Lung (tissue), 12 donors: ENCODE measurements around the gene ACTC1. TPM values are rescaled to one million over a fixed set of nuclear protein-coding genes. Genes with fewer than 3 reads are reported as not detected.

ENCODE experiments used
- ATAC-seq: fragments of 200-7000 bp; cut with Tn5 transposase; one replicate; pipeline ENCODE4 v1.9.1; 2020; ENCODE audit warnings: moderate number of reproducible peaks; ENCODE audit not compliant: insufficient read depth, low FRiP score
- DNase-seq, 3 donors: peaks; one replicate each; pipeline ENCODE4 v3.0.0-alpha.2; 2013 to 2017
- H3K27ac ChIP-seq, 2 donors: one replicate each; pipeline ENCODE4 v1.5.1; 2013; ENCODE audit warnings: mild to moderate bottlenecking in 2 of 2, moderate library complexity in 2 of 2, control low read depth in 1 of 2, inconsistent platforms in 1 of 2, low read depth in 1 of 2, low read length in 1 of 2
- H3K27me3 ChIP-seq, 3 donors: one replicate each; pipeline ENCODE4 v1.5.1; 2013; ENCODE audit warnings: low read length in 2 of 3; ENCODE audit not compliant: control insufficient read depth in 3 of 3, insufficient read depth in 3 of 3
- H3K36me3 ChIP-seq, 4 donors: one replicate each; pipeline ENCODE4 v1.5.1; 2013; ENCODE audit warnings: low read length in 4 of 4, mild to moderate bottlenecking in 1 of 4, moderate library complexity in 1 of 4; ENCODE audit not compliant: control insufficient read depth in 4 of 4, insufficient read depth in 4 of 4
- H3K4me1 ChIP-seq, 5 donors: one replicate each; pipeline ENCODE4 v1.5.1; 2013; ENCODE audit warnings: low read length in 5 of 5, mild to moderate bottlenecking in 2 of 5, moderate library complexity in 1 of 5; ENCODE audit not compliant: control insufficient read depth in 5 of 5, insufficient read depth in 5 of 5
- H3K4me3 ChIP-seq: one replicate; pipeline ENCODE4 v1.5.1; 2013; ENCODE audit warnings: mild to moderate bottlenecking, control low read depth, moderate library complexity
- H3K9ac ChIP-seq, 2 donors: one replicate each; pipeline ENCODE4 v1.5.1; 2013; ENCODE audit warnings: low read length in 2 of 2, control low read depth in 1 of 2; ENCODE audit not compliant: insufficient read depth in 1 of 2
- H3K9me3 ChIP-seq, 4 donors: one replicate each; pipeline ENCODE4 v1.5.1; 2013; ENCODE audit warnings: low read length in 3 of 4, mild to moderate bottlenecking in 1 of 4, moderate library complexity in 1 of 4; ENCODE audit not compliant: control insufficient read depth in 4 of 4, insufficient read depth in 3 of 4
- CTCF ChIP-seq: IDR thresholded peaks from 2 replicates; pipeline ENCODE4 v1.5.1; 2012; ENCODE audit warnings: mild to moderate bottlenecking; ENCODE audit errors: control extremely low read depth, extremely low read depth
- WGBS, 2 donors: extraction: QIAGEN DNeasy Blood & Tissue Kit; methylation state at CpG; one replicate each; pipeline ENCODE4 v1.1.7; 2013; 5-methylcytosine and 5-hydroxymethylcytosine counted together
- polyA plus RNA-seq, 2 donors: library from polyadenylated mRNA; stranded (reverse); fragments of 200-250 nt; gene quantifications; one replicate each; pipeline ENCODE4 v1.2.1, GENCODE V29; 2013
- total RNA-seq, 2 donors: library from RNA; depleted of rRNA in 1 of 2; stranded (reverse); fragments of >200 nt in 1 of 2; gene quantifications; one replicate each; pipeline ENCODE4 v1.2.1, GENCODE V29; 2014 to 2021
- donor health status: control.
- donor health status: control.
- donor health status: Bipolar disorder and iron deficiency.
- donor health status: healthy.
- donor health status: DM: yes; HTN: yes; CAD: no.

The ACTC1 gene
- total and polyA plus RNA-seq, 4 donors, result 0.13 to 13.0 (median 1.8) TPM

GRCh38 chr15:34754171-34754601, 41.2 kb downstream of the ACTC1 start:
- peaks cover 0 to 12% (median 0%) of the 10 kb centered on the region in 4 donors for H3K9me3 ChIP-seq
- peaks cover 0 to 5% (median 0%) of the 10 kb centered on the region in 5 donors for H3K4me1 ChIP-seq
- H3K36me3 ChIP-seq, result no peaks in the 10 kb centered on the region
- 7 to 8% methylated on average over 27 of the region's 27 CpGs for WGBS, 2 donors
- H3K27ac ChIP-seq, result no peak overlapping the region
- no peak for ATAC-seq
- no peak for TF ChIP-seq CTCF
- no peak overlapping the region for H3K9ac ChIP-seq
- DNase-seq, result no peak
- peaks cover 0 to 57% (median 48%) of the 10 kb centered on the region in 3 donors for H3K27me3 ChIP-seq
- H3K4me3 ChIP-seq, result no peak overlapping the region

GRCh38 chr15:34753236-34753894, 42.0 kb downstream of the ACTC1 start:
- TF ChIP-seq CTCF, result no peak
- H3K27me3 ChIP-seq, result peaks cover 0 to 54% (median 46%) of the 10 kb centered on the region in 3 donors
- no peak overlapping the region for H3K4me3 ChIP-seq
- H3K36me3 ChIP-seq, result no peaks in the 10 kb centered on the region
- 29% methylated on average over 11 of the region's 11 CpGs for WGBS, 2 donors
- H3K9ac ChIP-seq, result no peak overlapping the region
- H3K27ac ChIP-seq, result no peak overlapping the region
- peaks cover 0 to 12% (median 0%) of the 10 kb centered on the region in 4 donors for H3K9me3 ChIP-seq
- H3K4me1 ChIP-seq, result peaks cover 0 to 5% (median 0%) of the 10 kb centered on the region in 5 donors
- ATAC-seq, result no peak
- peak; percentile 80 to 85 (median 85) for DNase-seq

GRCh38 chr15:34749691-34750090, 45.7 kb downstream of the ACTC1 start:
- TF ChIP-seq CTCF, result no peak
- Histone ChIP-seq H3K36me3 (no peaks in the 10 kb centered on the region), H3K27me3 (peaks cover 4 to 21% (median 19%) of the 10 kb centered on the region in 3 donors), H3K9ac (no peak overlapping the region), H3K4me3 (no peak overlapping the region), H3K4me1 (peaks cover 0 to 4% (median 0%) of the 10 kb centered on the region in 5 donors), H3K9me3 (peaks cover 0 to 11% (median 0%) of the 10 kb centered on the region in 4 donors), H3K27ac (no peak overlapping the region)
- 80 to 83% methylated on average over 4 of the region's 4 CpGs for WGBS, 2 donors
- DNase-seq, result no peak
- ATAC-seq, result no peak

Other genes with a start within 250 kb of the ACTC1 start
- gene GOLGA8B, start 211.9 kb downstream of the ACTC1 start, total RNA-seq, result 10 to 100 TPM; 64.1 to 69.9 TPM
- gene GOLGA8B, start 211.9 kb downstream of the ACTC1 start, polyA plus RNA-seq, result 10 to 100 TPM in 1 of 2 donors, 1 to 10 TPM in 1; 5.9 to 92.3 TPM
- gene GJD2, start 40.6 kb downstream of the ACTC1 start, total RNA-seq, result under 1 TPM in 1 of 2 donors, not detected in 1; 0.17 TPM
- not detected for gene GJD2, start 40.6 kb downstream of the ACTC1 start, polyA plus RNA-seq
- gene AQR, start 174.2 kb upstream of the ACTC1 start, total RNA-seq, result 10 to 100 TPM; 24.7 to 41.3 TPM
- 10 to 100 TPM in 1 of 2 donors, 1 to 10 TPM in 1; 9.2 to 14.5 TPM for gene AQR, start 174.2 kb upstream of the ACTC1 start, polyA plus RNA-seq
- gene ZNF770, start 192.7 kb upstream of the ACTC1 start, total RNA-seq, result 10 to 100 TPM; 27.8 to 38.3 TPM
- 10 to 100 TPM in 1 of 2 donors, 1 to 10 TPM in 1; 8.2 to 10.2 TPM for gene ZNF770, start 192.7 kb upstream of the ACTC1 start, polyA plus RNA-seq